ENCODE results near the gene CYBC1. TPM values are rescaled to one million over a fixed set of nuclear protein-coding genes. Genes with fewer than 3 reads are reported as not detected.

CYBC1 gene
- total RNA-seq, 1 experiment from 2014 or later: 95.4 TPM

GRCh38 chr17:82396601-82397435 lies 53.7 kb downstream of the CYBC1 start:
- H3K9me3 ChIP-seq (ENCODE audit: control insufficient read depth in 1 of 2, insufficient read depth in 1 of 2, low read depth in 1 of 2, low read length in 2 of 2): no peaks in the 10 kb centered on the region
- ChIA-PET CTCF (no interaction called here), POLR2A (no interaction called here), RAD21 (ENCODE audit: low non-redundant PET in 1 of 2, low total read pairs in 2 of 2, uncharacterized antibody in 2 of 2, unreplicated experiment in 2 of 2) (no interaction called here)
- no peak overlapping the region for H3K4me3 ChIP-seq (replicated peaks in 1 of 2; ENCODE audit: low read depth in 1 of 2, low read length in 2 of 2)
- no peak for TF ChIP-seq EGR1 (IDR thresholded peaks at IDR 0.05; ENCODE audit: low read depth)
- TF ChIP-seq SRF (IDR thresholded peaks at IDR 0.05; ENCODE audit: low read depth): no peak
- no peak for TF ChIP-seq ELF1 (IDR thresholded peaks at IDR 0.05; ENCODE audit: borderline replicate concordance, low read depth)
- no peak overlapping the region for H2AFZ ChIP-seq (ENCODE audit: low read depth, low read length, poor library complexity, severe bottlenecking)
- no TSS peak for BruUV-seq (replicated peaks)
- no peak overlapping the region for H3K4me2 ChIP-seq (ENCODE audit: low read length)
- no peaks in the 10 kb centered on the region for H3K79me2 ChIP-seq (ENCODE audit: insufficient read depth, low read length)
- no peaks in the 10 kb centered on the region for H3K27me3 ChIP-seq (ENCODE audit: insufficient read depth, low read length)
- ATAC-seq (peak; percentile 26; the same call in 1 of the 2 replicates), DNase-seq (ENCODE audit: low read depth, low spot score) (no peak)
- H3K4me1 ChIP-seq (ENCODE audit: control insufficient read depth in 1 of 2, insufficient read depth in 2 of 2, low read length in 2 of 2): peaks cover 0 to 9% of the 10 kb centered on the region in 2 experiments; a peak in 2 of 4 replicates
- intact Hi-C loops (cut with micrococcal nuclease): no loop called here
- no peaks in the 10 kb centered on the region; a peak in 1 of 4 replicates for H3K36me3 ChIP-seq (ENCODE audit: control insufficient read depth in 1 of 2, insufficient read depth in 2 of 2, low read length in 2 of 2)
- H3K9ac ChIP-seq (ENCODE audit: low read length): no peak overlapping the region
- H4K20me1 ChIP-seq (ENCODE audit: insufficient read depth): no peaks in the 10 kb centered on the region
- peak overlapping the region; percentile 7; the same call in 1 of the 2 replicates for H3K27ac ChIP-seq (ENCODE audit: low read depth, low read length)
- H3K9me2 ChIP-seq (ENCODE audit: insufficient read depth): no peaks in the 10 kb centered on the region

DNA sequence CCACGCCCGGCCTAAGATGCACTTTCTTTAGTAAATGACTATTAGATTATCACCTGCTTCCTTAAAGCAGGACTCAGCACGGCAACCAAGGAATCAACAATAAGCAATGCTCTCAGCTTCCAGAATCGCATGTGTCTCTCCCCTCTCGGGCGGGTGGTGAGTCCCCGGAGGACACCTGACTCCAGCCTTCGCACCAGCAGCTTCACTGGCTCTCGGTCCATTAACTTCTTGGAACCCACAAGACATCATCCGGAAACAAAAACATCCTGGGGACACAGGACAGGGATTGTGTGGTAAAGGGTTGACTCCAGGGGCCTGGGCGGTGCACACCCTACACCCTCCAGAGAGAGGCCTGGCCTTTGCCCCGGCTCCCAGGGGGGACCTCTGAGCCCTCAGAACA lies 56.3 kb downstream of the CYBC1 start:
- POLR2A ChIA-PET: no interaction called here
- H3K4me1 ChIP-seq (ENCODE audit: control insufficient read depth in 1 of 2, insufficient read depth in 2 of 2, low read length in 2 of 2): peaks cover 0 to 11% of the 10 kb centered on the region in 2 experiments; a peak in 2 of 4 replicates
- no peak overlapping the region for H3K9ac ChIP-seq (ENCODE audit: low read length)
- no peaks in the 10 kb centered on the region for H3K9me3 ChIP-seq (ENCODE audit: control insufficient read depth in 1 of 2, insufficient read depth in 1 of 2, low read depth in 1 of 2, low read length in 2 of 2)
- H3K27me3 ChIP-seq (ENCODE audit: insufficient read depth, low read length): no peaks in the 10 kb centered on the region
- no peak overlapping the region for H3K27ac ChIP-seq (ENCODE audit: low read depth, low read length)
- no peaks in the 10 kb centered on the region for H3K79me2 ChIP-seq (ENCODE audit: insufficient read depth, low read length)
- CTCF ChIA-PET: no interaction called here
- intact Hi-C loops (cut with micrococcal nuclease): no loop called here
- no peaks in the 10 kb centered on the region for H3K36me3 ChIP-seq (ENCODE audit: control insufficient read depth in 1 of 2, insufficient read depth in 2 of 2, low read length in 2 of 2)
- H2AFZ ChIP-seq (ENCODE audit: low read depth, low read length, poor library complexity, severe bottlenecking): no peak overlapping the region
- no peaks in the 10 kb centered on the region for H4K20me1 ChIP-seq (ENCODE audit: insufficient read depth)
- no peak for ATAC-seq
- H3K4me2 ChIP-seq (ENCODE audit: low read length): no peak overlapping the region
- no peak for DNase-seq (ENCODE audit: low read depth, low spot score)
- RAD21 ChIA-PET (ENCODE audit: low non-redundant PET in 1 of 2, low total read pairs in 2 of 2, uncharacterized antibody in 2 of 2, unreplicated experiment in 2 of 2): no interaction called here
- no TSS peak for BruUV-seq (replicated peaks)
- H3K9me2 ChIP-seq (ENCODE audit: insufficient read depth): no peaks in the 10 kb centered on the region
- no peak overlapping the region for H3K4me3 ChIP-seq (replicated peaks in 1 of 2; ENCODE audit: low read depth in 1 of 2, low read length in 2 of 2)
- TF ChIP-seq CBX3 (IDR thresholded peaks at IDR 0.05; ENCODE audit: low read depth) (no peak), SRF (IDR thresholded peaks at IDR 0.05; ENCODE audit: low read depth) (no peak), TCF7L2 (IDR thresholded peaks at IDR 0.05; ENCODE audit: borderline replicate concordance, extremely low read depth, insufficient read depth, insufficient read length) (no peak), SP1 (IDR thresholded peaks at IDR 0.05; ENCODE audit: low read depth) (no peak), JUND (IDR thresholded peaks at IDR 0.05) (no peak), MAX (IDR thresholded peaks at IDR 0.05) (no peak), ATF3 (IDR thresholded peaks at IDR 0.05) (no peak), ZNF274 (IDR thresholded peaks at IDR 0.05; ENCODE audit: low read depth, low read length) (no peak), YY1 (IDR thresholded peaks at IDR 0.05; ENCODE audit: extremely low read depth, insufficient replicate concordance, low read depth, low read length) (no peak), ZFX (IDR thresholded peaks at IDR 0.05) (no peak)
- TF ChIP-seq, protein P1, sequence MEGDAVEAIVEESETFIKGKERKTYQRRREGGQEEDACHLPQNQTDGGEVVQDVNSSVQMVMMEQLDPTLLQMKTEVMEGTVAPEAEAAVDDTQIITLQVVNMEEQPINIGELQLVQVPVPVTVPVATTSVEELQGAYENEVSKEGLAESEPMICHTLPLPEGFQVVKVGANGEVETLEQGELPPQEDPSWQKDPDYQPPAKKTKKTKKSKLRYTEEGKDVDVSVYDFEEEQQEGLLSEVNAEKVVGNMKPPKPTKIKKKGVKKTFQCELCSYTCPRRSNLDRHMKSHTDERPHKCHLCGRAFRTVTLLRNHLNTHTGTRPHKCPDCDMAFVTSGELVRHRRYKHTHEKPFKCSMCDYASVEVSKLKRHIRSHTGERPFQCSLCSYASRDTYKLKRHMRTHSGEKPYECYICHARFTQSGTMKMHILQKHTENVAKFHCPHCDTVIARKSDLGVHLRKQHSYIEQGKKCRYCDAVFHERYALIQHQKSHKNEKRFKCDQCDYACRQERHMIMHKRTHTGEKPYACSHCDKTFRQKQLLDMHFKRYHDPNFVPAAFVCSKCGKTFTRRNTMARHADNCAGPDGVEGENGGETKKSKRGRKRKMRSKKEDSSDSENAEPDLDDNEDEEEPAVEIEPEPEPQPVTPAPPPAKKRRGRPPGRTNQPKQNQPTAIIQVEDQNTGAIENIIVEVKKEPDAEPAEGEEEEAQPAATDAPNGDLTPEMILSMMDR (IDR thresholded peaks at IDR 0.05 in 2 of 3, conservative IDR thresholded peaks at IDR 0.05 in 1 of 3; ENCODE audit: borderline replicate concordance in 1 of 3, insufficient read depth in 1 of 3, low read depth in 2 of 3, low read length in 2 of 3): no peak
- TF ChIP-seq, protein P2, sequence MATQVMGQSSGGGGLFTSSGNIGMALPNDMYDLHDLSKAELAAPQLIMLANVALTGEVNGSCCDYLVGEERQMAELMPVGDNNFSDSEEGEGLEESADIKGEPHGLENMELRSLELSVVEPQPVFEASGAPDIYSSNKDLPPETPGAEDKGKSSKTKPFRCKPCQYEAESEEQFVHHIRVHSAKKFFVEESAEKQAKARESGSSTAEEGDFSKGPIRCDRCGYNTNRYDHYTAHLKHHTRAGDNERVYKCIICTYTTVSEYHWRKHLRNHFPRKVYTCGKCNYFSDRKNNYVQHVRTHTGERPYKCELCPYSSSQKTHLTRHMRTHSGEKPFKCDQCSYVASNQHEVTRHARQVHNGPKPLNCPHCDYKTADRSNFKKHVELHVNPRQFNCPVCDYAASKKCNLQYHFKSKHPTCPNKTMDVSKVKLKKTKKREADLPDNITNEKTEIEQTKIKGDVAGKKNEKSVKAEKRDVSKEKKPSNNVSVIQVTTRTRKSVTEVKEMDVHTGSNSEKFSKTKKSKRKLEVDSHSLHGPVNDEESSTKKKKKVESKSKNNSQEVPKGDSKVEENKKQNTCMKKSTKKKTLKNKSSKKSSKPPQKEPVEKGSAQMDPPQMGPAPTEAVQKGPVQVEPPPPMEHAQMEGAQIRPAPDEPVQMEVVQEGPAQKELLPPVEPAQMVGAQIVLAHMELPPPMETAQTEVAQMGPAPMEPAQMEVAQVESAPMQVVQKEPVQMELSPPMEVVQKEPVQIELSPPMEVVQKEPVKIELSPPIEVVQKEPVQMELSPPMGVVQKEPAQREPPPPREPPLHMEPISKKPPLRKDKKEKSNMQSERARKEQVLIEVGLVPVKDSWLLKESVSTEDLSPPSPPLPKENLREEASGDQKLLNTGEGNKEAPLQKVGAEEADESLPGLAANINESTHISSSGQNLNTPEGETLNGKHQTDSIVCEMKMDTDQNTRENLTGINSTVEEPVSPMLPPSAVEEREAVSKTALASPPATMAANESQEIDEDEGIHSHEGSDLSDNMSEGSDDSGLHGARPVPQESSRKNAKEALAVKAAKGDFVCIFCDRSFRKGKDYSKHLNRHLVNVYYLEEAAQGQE (IDR thresholded peaks at IDR 0.05; ENCODE audit: low read depth): no peak

Measured in HCT116 (cell line).